NCI-H187 treated with DMSO at 0.1 percent for 48 hours (cell line): Measurements from ENCODE around the gene CCNJ.

Experiments
- DNase-seq: peaks from one replicate; lab custom pipeline; 2025; lab: John Stamatoyannopoulos, UW

Gene CCNJ

DNA sequence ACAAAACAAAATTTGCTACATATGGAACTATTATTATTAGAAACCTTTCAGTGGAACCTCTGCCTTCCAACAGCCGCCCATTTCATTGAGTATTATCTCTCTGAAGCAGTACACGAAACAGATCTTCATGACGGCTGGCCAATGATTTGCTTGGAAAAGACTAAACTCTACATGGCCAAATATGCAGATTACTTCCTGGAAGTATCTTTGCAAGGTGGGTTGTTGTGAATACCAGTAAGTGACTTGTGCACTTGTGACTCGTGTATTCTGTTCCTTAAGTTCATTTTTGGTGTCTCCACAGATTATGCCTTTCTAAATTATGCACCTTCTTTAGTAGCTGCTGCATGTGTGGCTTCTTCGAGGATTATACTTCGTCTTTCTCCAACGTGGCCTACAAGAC is 13.4 kb downstream of the CCNJ start:
- no peak for DNase-seq

DNA sequence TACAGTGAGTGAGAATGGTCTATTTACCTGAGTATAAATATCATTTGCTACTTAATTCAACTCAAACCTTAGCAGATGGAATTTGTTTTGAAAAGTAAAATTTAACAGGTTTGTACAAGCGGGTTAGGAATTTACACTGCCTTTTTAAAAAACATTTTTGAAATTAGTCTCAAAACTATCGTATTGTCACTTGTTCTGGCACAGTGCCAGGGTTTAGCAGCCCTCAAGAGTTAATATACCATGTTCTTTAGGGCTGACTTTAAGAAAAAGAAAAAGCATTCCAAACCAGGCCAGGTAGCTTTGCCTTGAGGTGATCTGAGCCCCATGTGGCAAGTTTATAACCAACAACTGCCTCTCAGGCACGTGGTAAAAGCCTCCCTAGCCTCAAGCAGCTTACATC is 17.8 kb downstream of the CCNJ start:
- DNase-seq = no peak

- DNase-seq = no peak
Observed at GRCh38 chr10:96072674-96073073, 29.3 kb downstream of the CCNJ start.

- DNase-seq = no peak
Observed at GRCh38 chr10:96073722-96074121, 30.3 kb downstream of the CCNJ start.

- no peak for DNase-seq
Observed at GRCh38 chr10:96074776-96075175, 31.4 kb downstream of the CCNJ start.

GRCh38 chr10:96075977-96076376 is 32.6 kb downstream of the CCNJ start:
- no peak for DNase-seq

GRCh38 chr10:96077156-96077555 is 33.8 kb downstream of the CCNJ start:
- DNase-seq = no peak

- DNase-seq = peak; percentile 26
Observed at GRCh38 chr10:96082153-96082552, 38.8 kb downstream of the CCNJ start.

DNA sequence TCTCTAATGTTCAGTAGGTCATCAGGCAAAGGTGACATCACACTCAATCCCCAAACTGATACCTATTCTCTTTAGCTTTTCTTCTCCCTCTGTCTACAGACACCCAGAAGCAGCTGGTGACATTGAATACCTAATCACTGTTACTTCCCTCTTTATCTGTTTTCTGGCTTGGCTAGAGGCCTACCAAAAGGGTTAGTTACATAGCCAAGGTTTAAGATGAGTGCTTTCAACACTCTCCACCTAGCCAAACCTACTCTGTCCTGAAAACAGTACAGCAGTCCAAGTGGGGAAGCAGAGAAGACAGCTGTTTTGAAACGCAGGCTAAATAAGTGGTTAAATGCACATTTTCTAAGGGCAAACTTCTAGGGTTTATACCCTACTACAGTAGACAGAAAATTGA is 39.4 kb downstream of the CCNJ start:
- DNase-seq = no peak

GRCh38 chr10:96089116-96089515 is 45.7 kb downstream of the CCNJ start:
- no peak for DNase-seq

- peak; percentile 5 for DNase-seq
Observed at GRCh38 chr10:96089670-96090462, 46.5 kb downstream of the CCNJ start.

DNA sequence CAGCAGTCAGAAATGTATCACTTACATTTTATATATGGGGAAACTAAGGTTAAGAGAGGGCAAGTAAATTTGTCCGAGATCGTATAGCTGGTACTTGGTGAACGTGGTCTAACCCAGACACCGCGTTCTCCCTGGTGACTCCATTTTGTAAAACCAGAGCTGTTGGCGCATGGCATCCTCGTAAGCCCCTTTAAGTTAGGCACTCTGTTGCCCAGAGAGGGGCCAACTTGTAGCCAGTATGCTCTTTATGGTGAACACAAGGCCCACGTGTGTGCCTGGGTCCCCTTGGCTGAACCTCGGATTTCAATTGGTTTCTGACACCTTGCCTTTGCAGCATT is 47.0 kb downstream of the CCNJ start:
- no peak for DNase-seq

GRCh38 chr10:96092999-96093767 is 49.8 kb downstream of the CCNJ start:
- no peak for DNase-seq

GRCh38 chr10:96093948-96094347 is 50.6 kb downstream of the CCNJ start:
- DNase-seq = no peak

- DNase-seq = no peak
Observed at GRCh38 chr10:96096958-96097357, 53.6 kb downstream of the CCNJ start.

DNA sequence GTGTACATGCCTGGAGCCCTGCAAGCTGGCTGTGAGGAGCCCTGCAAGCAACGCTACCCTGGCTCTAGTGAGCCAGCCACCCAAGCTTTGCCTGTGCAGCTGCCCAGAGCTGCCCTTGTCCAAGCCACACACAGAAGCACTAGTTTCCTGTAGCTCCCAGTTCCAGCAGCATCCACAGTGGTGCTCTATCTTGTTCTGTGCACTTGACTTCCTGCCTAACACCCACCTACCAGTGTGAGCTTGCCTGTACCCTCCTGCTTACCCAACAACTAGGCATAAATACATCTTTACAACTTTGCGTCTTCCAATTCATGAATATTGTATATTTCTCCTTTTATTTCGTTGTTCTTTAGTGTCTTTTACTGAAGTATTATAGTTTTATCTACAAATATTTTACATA is 54.5 kb downstream of the CCNJ start:
- DNase-seq = no peak

DNA sequence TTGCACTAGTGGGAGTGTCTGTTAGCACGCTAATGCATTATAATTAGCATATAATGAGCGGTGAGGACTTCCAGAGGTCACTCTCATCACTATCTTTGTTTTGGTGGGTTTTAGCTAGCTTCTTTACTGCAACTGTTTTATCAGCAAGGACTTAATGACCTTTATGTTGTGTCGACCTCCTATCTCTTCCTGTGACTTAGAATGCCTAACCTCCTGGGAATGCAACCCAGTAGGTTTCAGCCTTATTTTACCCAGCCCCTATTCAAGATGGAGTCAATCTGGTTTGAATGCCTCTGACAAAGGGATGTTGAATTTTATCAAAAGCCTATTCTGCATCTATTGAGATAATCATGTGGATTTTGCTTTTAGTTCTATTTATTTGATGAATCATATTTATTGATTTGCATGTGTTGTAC is 64.2 kb downstream of the CCNJ start:
- no peak for DNase-seq
